Measurements from ENCODE around the gene NFIX.

The NFIX gene

GRCh38 chr19:13012690-13013608, 17.7 kb downstream of the NFIX start:
- TF ChIP-seq POLR2A (IDR thresholded peaks at IDR 0.05; ENCODE audit: low read depth, low read length) = no peak
- FAIRE-seq = no peak
- DNase-seq (ENCODE audit: insufficient read length, low spot score) = peak; percentile 80

DNA sequence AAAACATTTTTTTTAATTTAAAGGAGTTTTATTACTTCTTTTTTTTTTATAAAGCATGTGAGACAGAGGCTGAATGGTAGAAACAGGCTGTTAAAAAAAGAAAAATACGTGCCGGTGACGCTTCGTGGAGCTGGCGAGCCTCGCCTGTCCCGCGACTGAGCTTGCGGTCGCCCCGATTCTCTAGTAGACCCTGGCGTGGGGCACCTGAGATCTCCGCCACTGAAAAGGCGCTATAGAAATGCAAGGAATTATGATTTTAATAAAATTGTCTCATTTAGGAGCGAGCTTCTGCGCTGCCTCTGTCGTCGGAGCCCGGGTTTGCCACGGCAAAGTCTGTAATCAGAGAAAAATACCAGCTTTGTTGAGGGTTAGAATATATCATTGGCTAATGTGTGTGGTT, 18.4 kb downstream of the NFIX start:
- FAIRE-seq (no peak), DNase-seq (ENCODE audit: insufficient read length, low spot score) (no peak)
- no peak for TF ChIP-seq POLR2A (IDR thresholded peaks at IDR 0.05; ENCODE audit: low read depth, low read length)

DNA sequence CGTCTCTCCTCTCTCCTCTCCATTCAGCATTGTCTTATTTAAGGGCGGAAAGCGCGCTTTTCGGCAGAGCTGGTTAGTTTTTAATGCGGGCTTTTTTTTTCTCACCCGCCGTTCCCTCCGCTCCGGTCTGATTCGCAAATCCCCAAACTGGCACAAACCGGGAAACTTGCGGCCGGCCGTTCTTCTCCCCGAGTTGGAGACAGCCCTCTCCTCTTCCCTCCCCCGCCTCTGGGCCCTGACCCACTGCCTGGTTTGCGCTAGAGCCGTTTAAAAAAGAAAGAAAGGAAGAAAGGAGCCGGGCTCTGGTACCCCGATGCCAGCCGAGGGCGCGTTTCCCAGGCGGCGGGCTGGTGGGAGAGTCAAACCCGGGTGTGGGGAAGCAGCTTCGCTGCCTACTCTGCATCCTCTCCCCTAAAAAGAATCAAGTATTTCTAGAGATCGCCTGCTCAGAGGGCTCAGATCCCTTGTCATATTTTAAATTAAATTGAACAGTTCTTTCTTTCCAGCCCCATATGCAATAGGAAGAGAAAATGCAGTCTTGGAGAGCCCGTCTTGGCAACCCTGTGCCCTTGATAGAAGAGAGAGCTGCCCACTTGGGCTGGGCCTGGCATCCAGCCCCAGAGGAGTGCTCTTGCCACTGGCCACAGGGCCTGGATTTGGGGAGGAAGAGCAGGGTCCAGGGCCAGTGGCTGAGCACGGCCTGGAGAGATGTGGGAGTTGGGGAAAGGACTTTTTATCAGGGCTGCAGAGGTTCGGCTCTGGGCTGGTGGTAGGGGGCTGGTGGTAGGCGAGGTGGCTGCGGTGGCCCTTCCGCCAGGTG, 19.0 kb downstream of the NFIX start:
- no peak for DNase-seq (ENCODE audit: insufficient read length, low spot score)
- no peak for TF ChIP-seq POLR2A (IDR thresholded peaks at IDR 0.05; ENCODE audit: low read depth, low read length)
- no peak for FAIRE-seq

GRCh38 chr19:13014921-13015280, 19.6 kb downstream of the NFIX start:
- no peak for DNase-seq (ENCODE audit: insufficient read length, low spot score)
- no peak for FAIRE-seq

DNA sequence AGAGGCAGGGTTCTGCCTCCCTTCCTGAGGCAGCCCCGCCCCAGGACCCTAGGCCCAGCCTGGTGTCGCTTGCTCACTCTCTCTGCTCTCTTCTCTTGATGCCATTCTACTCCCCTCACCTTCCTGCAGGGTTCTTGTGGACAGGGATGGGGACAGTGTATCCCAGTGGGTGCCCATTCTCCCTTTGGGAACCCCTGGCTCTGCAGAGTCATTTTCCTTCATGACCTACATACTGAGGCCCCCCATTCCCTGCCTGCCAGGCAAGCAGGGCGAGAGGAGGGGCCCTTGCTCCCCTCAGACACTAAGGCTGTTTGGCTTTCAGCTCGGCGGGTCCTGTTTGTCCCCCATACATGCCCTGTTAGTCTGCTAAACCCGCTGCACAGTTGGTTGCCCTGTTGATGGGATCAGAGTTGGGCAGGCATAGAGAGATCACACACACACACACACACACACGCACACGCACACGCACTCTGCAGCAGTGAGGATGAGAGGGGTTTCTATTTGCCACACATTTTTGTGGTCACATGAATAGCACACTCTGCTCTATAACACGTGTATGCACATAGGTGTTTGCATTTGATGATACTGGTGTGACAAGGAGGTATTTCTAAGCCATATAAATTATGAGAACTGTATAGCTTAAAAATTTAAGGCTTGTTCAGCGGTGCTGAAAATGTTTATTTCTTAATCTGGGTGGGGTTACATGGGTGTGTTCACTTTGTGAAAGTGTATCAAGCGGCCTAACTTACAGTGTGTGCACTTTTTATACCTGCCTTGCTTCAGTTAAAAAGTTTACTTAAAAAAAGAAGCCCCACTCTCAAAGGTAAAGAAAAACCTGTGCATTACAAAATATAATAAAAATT, 20.3 kb downstream of the NFIX start:
- DNase-seq (ENCODE audit: insufficient read length, low spot score) (no peak), FAIRE-seq (no peak)
- no peak for TF ChIP-seq POLR2A (IDR thresholded peaks at IDR 0.05; ENCODE audit: low read depth, low read length)

More at GRCh38 chr19:13014921-13015280, 19.6 kb downstream of the NFIX start:
- no peak for TF ChIP-seq POLR2A (IDR thresholded peaks at IDR 0.05; ENCODE audit: low read depth, low read length)

- no peak for DNase-seq (ENCODE audit: insufficient read length, low spot score)
- TF ChIP-seq POLR2A (IDR thresholded peaks at IDR 0.05; ENCODE audit: low read depth, low read length) = no peak
- no peak for FAIRE-seq
Measured at GRCh38 chr19:13016245-13016627, 21.0 kb downstream of the NFIX start.

- DNase-seq (ENCODE audit: insufficient read length, low spot score) = no peak
- FAIRE-seq = no peak
- no peak for TF ChIP-seq POLR2A (IDR thresholded peaks at IDR 0.05; ENCODE audit: low read depth, low read length)
Measured at GRCh38 chr19:13016628-13017305, 21.5 kb downstream of the NFIX start.

DNA sequence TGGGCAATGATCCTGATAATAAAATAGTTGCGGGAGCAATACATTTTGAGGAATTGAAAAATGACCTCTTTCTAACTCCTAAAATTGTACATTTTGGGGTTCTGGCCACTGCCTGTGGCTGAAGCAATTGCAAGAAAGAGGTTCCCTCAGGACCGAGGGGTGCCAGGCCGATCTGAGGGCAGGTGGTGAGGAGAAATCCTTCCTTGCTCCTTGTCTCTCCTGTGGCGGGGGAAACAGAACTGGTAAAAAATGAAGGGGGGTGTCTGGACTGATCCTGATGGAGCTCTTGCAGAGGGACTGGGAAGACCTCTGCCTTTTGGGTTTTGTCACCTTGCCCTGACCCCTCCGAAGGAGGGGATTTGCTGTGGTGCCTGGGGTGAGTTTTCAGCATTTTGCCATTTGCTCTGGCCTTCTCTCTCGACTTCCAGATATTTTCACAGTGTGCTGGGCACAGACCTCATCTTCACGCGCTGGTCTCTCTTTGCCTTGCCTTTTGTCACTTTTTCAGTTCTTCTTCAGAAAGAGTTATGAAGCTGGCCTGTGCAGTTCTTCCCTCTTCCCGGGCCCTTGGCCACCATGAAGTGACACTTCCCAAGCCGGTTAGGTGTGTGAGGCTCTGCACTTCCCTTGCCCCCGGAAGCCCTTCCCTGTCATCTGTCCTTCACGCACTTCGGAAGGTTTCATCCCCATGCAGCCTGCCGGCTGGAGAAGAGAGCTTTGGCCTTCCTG, 22.2 kb downstream of the NFIX start:
- FAIRE-seq (no peak), DNase-seq (ENCODE audit: insufficient read length, low spot score) (no peak)
- TF ChIP-seq POLR2A (IDR thresholded peaks at IDR 0.05; ENCODE audit: low read depth, low read length) = no peak

DNA sequence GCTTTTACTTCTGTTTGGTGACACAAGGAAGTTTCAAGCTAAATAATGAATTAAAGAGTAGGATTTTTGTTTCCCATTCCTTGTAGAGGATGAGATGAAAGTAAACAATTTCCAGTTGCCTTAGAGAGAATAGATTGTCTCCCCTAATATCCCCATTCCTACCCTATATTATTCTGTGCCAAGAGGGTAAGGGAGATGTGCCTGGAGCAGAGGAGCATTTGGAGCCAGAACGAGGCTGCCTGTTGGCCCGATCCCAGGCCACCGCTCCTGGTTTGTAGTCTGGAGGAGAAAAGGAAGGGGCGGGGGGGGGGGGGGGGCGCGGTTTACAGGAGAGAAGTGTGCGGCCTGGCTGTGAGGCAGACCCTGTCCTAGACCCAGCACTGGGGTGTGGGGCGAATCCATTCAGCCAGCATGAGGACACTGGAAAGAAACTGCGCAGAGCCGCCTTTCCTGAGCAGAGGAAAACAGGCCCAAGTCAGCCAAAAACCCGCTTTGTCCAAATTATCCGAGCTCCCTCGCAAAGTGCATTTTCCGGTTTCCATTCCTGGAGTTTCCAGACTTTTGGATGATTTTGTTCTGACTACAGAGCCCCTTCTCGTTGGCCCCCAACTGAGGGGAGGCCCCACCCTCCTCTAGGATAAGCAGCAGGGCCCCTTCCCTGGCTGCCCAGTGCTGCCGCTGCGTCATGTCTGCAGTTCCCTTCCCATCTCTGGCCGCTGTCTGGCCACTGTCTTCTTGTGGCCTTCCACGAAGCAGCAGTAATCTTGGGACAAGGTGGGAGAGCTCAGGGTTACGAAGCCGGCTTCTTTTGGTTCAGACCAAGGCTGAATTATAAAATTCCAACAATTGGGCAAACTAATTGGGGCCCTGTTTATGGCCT, 23.0 kb downstream of the NFIX start:
- no peak for FAIRE-seq
- DNase-seq (ENCODE audit: insufficient read length, low spot score) = no peak
- no peak for TF ChIP-seq POLR2A (IDR thresholded peaks at IDR 0.05; ENCODE audit: low read depth, low read length)

- no peak for TF ChIP-seq POLR2A (IDR thresholded peaks at IDR 0.05; ENCODE audit: low read depth, low read length)
- FAIRE-seq (no peak), DNase-seq (ENCODE audit: insufficient read length, low spot score) (no peak)
Measured at GRCh38 chr19:13019332-13019731, 24.1 kb downstream of the NFIX start.

GRCh38 chr19:13020002-13020414, 24.7 kb downstream of the NFIX start:
- no peak for FAIRE-seq
- DNase-seq (ENCODE audit: insufficient read length, low spot score) = no peak
- TF ChIP-seq POLR2A (IDR thresholded peaks at IDR 0.05; ENCODE audit: low read depth, low read length) = no peak
